A673 (cell line): ENCODE data around the gene RNF213.

Experiments used
- CTCF ChIP-seq: fragments of 300-800, 200-600 bp; sonication (generic); conservative IDR thresholded peaks from 2 replicates; pipeline ENCODE4 v1.5.1; 2017; ENCODE audit warnings: low read depth, mild to moderate bottlenecking, antibody characterized with exemption, low read length, moderate library complexity, mixed read lengths
- EZH2 ChIP-seq: fragments of 200-600 bp; sonication (generic); IDR thresholded peaks from 2 replicates; pipeline ENCODE4 v1.6.1; 2017; ENCODE audit warnings: borderline replicate concordance, low read depth, mild to moderate bottlenecking, mixed read lengths, antibody characterized with exemption, low read length; ENCODE audit not compliant: poor library complexity, severe bottlenecking

GRCh38 chr17:80292521-80292971 lies 31.9 kb downstream of the RNF213 start:
- 0 out of 2 replicates have a peak, but pooled peaks have one; percentile 9 for TF ChIP-seq CTCF
- no peak for TF ChIP-seq EZH2
